A673 (cell line): Measurements from ENCODE around the gene SPRR2A.

Experiments
- CTCF ChIP-seq: fragments of 300-800, 200-600 bp; sonication (generic); conservative IDR thresholded peaks from 2 replicates; pipeline ENCODE4 v1.5.1; 2017; ENCODE audit warnings: low read depth, mild to moderate bottlenecking, antibody characterized with exemption, low read length, moderate library complexity, mixed read lengths
- EZH2 ChIP-seq: fragments of 200-600 bp; sonication (generic); IDR thresholded peaks from 2 replicates; pipeline ENCODE4 v1.6.1; 2017; ENCODE audit warnings: borderline replicate concordance, low read depth, mild to moderate bottlenecking, mixed read lengths, antibody characterized with exemption, low read length; ENCODE audit not compliant: poor library complexity, severe bottlenecking

- TF ChIP-seq CTCF (no peak), EZH2 (no peak)
Observed at GRCh38 chr1:153099461-153100045, 42.2 kb upstream of the SPRR2A start.
